ENCODE measurements around the gene RELN. TPM values are rescaled to one million over a fixed set of nuclear protein-coding genes. Genes with fewer than 3 reads are reported as not detected.

Gene RELN
- total RNA-seq, 1 experiment from 2014 or later: 0.31 TPM

- Mint-ChIP-seq H3K4me3 (ENCODE audit: low read depth, unreplicated experiment) (no peak overlapping the region), H3K9me3 (ENCODE audit: low read depth, unreplicated experiment) (peaks cover 3% of the 10 kb centered on the region), H3K27ac (ENCODE audit: unreplicated experiment) (peak overlapping the region; percentile 97), H3K4me1 (ENCODE audit: low read depth, unreplicated experiment) (peaks cover 16% of the 10 kb centered on the region), H3K36me3 (ENCODE audit: insufficient read depth, unreplicated experiment) (no peaks in the 10 kb centered on the region), H3K27me3 (ENCODE audit: unreplicated experiment) (no peaks in the 10 kb centered on the region)
- no peak for TF ChIP-seq CTCF (IDR thresholded peaks at IDR 0.05; ENCODE audit: unreplicated experiment)
- no TSS peak for BruUV-seq (replicated peaks)
- CTCF ChIA-PET: no interaction called here
- intact Hi-C loops (cut with micrococcal nuclease; ENCODE audit: unreplicated experiment): loop anchor here (10.0 kb wide), 1 partner anchor 84 kb away; no protein-coding TSS in a partner anchor
- DNase-seq: no peak
Observed at GRCh38 chr7:103719070-103719469, 270.4 kb downstream of the RELN start.

- Mint-ChIP-seq H3K27ac (ENCODE audit: unreplicated experiment) (peak overlapping the region; percentile 97), H3K4me1 (ENCODE audit: low read depth, unreplicated experiment) (peaks cover 16% of the 10 kb centered on the region), H3K4me3 (ENCODE audit: low read depth, unreplicated experiment) (no peak overlapping the region), H3K27me3 (ENCODE audit: unreplicated experiment) (no peaks in the 10 kb centered on the region), H3K9me3 (ENCODE audit: low read depth, unreplicated experiment) (peaks cover 3% of the 10 kb centered on the region), H3K36me3 (ENCODE audit: insufficient read depth, unreplicated experiment) (no peaks in the 10 kb centered on the region)
- intact Hi-C loops (cut with micrococcal nuclease; ENCODE audit: unreplicated experiment): loop anchor here (10.0 kb wide), 1 partner anchor 84 kb away; no protein-coding TSS in a partner anchor
- no peak for TF ChIP-seq CTCF (IDR thresholded peaks at IDR 0.05; ENCODE audit: unreplicated experiment)
- no peak for DNase-seq
- CTCF ChIA-PET: no interaction called here
- BruUV-seq (replicated peaks): no TSS peak
Observed at GRCh38 chr7:103718482-103719061, 270.9 kb downstream of the RELN start.

GRCh38 chr7:103717574-103717973 lies 271.9 kb downstream of the RELN start:
- H3K27me3 Mint-ChIP-seq (ENCODE audit: unreplicated experiment): no peaks in the 10 kb centered on the region
- peak overlapping the region; percentile 97 for H3K27ac Mint-ChIP-seq (ENCODE audit: unreplicated experiment)
- CTCF ChIA-PET: interaction anchor here (0.7 kb wide), 1 partner anchor 1671 kb away, joined by 7 read pairs; the partner anchor contains the start of gene SRPK2
- intact Hi-C loops (cut with micrococcal nuclease; ENCODE audit: unreplicated experiment): loop anchor here (10.0 kb wide), 1 partner anchor 83 kb away; no protein-coding TSS in a partner anchor
- H3K36me3 Mint-ChIP-seq (ENCODE audit: insufficient read depth, unreplicated experiment): no peaks in the 10 kb centered on the region
- no peak for TF ChIP-seq CTCF (IDR thresholded peaks at IDR 0.05; ENCODE audit: unreplicated experiment)
- peaks cover 16% of the 10 kb centered on the region for H3K4me1 Mint-ChIP-seq (ENCODE audit: low read depth, unreplicated experiment)
- peaks cover 3% of the 10 kb centered on the region for H3K9me3 Mint-ChIP-seq (ENCODE audit: low read depth, unreplicated experiment)
- H3K4me3 Mint-ChIP-seq (ENCODE audit: low read depth, unreplicated experiment): no peak overlapping the region
- DNase-seq: no peak
- BruUV-seq (replicated peaks): no TSS peak

- CTCF ChIA-PET: no interaction called here
- intact Hi-C loops (cut with micrococcal nuclease; ENCODE audit: unreplicated experiment): loop anchor here (10.0 kb wide), 1 partner anchor 81 kb away; no protein-coding TSS in a partner anchor
- TF ChIP-seq CTCF (IDR thresholded peaks at IDR 0.05; ENCODE audit: unreplicated experiment): no peak
- no peaks in the 10 kb centered on the region for H3K36me3 Mint-ChIP-seq (ENCODE audit: insufficient read depth, unreplicated experiment)
- H3K27ac Mint-ChIP-seq (ENCODE audit: unreplicated experiment): peak overlapping the region; percentile 20
- H3K4me3 Mint-ChIP-seq (ENCODE audit: low read depth, unreplicated experiment): no peak overlapping the region
- peaks cover 8% of the 10 kb centered on the region for H3K4me1 Mint-ChIP-seq (ENCODE audit: low read depth, unreplicated experiment)
- no TSS peak for BruUV-seq (replicated peaks)
- H3K27me3 Mint-ChIP-seq (ENCODE audit: unreplicated experiment): no peaks in the 10 kb centered on the region
- no peaks in the 10 kb centered on the region for H3K9me3 Mint-ChIP-seq (ENCODE audit: low read depth, unreplicated experiment)
- DNase-seq: no peak
Observed at GRCh38 chr7:103715376-103716120, 273.9 kb downstream of the RELN start.

Measured in Calu3 (cell line).